Transverse colon (tissue), 4 donors: ENCODE results near the gene NAA80. TPM values are rescaled to one million over a fixed set of nuclear protein-coding genes. Genes with fewer than 3 reads are reported as not detected.
"Not testable (repeated sequence)": the region's sequence is repeated elsewhere in the genome, so short reads cannot be mapped to it uniquely, and the experiment has no call there.

Experiments
- DNase-seq: peaks from one replicate; pipeline ENCODE4 v3.0.0-alpha.2; 2019
- H3K27ac ChIP-seq, 4 donors: fragments of 200-600 bp; sonication (generic); 2 replicates each; pipeline ENCODE4 v1.5.1; 2016 to 2018; ENCODE audit warnings: inconsistent platforms in 4 of 4
- H3K27me3 ChIP-seq: fragments of 200-600 bp; sonication (generic); 2 replicates; pipeline ENCODE4 v1.5.1; 2017; ENCODE audit warnings: inconsistent platforms
- H3K36me3 ChIP-seq, 4 donors: fragments of 200-600 bp; sonication (generic); 2 replicates each; pipeline ENCODE4 v1.5.1; 2017 to 2019; ENCODE audit warnings: inconsistent platforms in 4 of 4
- H3K4me1 ChIP-seq, 4 donors: fragments of 200-600 bp; sonication (generic); 2 replicates each; pipeline ENCODE4 v1.5.1; 2017 to 2020; ENCODE audit warnings: inconsistent platforms in 4 of 4
- H3K4me3 ChIP-seq, 4 donors: fragments of 200-600 bp; sonication (generic); 1 replicate in 1 of 4; 2 replicates in 3 of 4; pipeline versions ENCODE4 v1.5.1 to v1.6.1; 2017 to 2019; ENCODE audit warnings: inconsistent platforms in 4 of 4
- H3K9me3 ChIP-seq, 2 donors: fragments of 200-600 bp; sonication (generic); 2 replicates each; pipeline ENCODE4 v1.5.1; 2017 to 2019; ENCODE audit warnings: inconsistent platforms in 2 of 2
- EP300 ChIP-seq: sonication (generic); formaldehyde crosslinking; IDR thresholded peaks from one replicate; pipeline ENCODE4 v1.6.1; 2017; ENCODE audit warnings: antibody characterized with exemption, low read depth
- POLR2A ChIP-seq: fragments of 450-650 bp; IDR thresholded peaks from one replicate; pipeline ENCODE4 v1.6.1; 2016; ENCODE audit warnings: antibody characterized with exemption, mild to moderate bottlenecking, moderate library complexity
- POLR2AphosphoS5 ChIP-seq, 3 donors: sonication (generic); formaldehyde crosslinking; IDR thresholded peaks; one replicate each; pipeline ENCODE4 v1.6.1; 2016; ENCODE audit warnings: antibody characterized with exemption in 3 of 3
- WGBS, 2 donors: methylation state at CpG; one replicate each; pipeline ENCODE4 v1.1.5; 2018; ENCODE audit warnings: low coverage in 1 of 2; 5-methylcytosine and 5-hydroxymethylcytosine counted together
- in situ Hi-C, 4 donors: fragments of 200-750 bp; cut with MboI; loops; one replicate each; pipeline versions ENCODE4 v1.15.0 to v1.15.1; 2017; ENCODE audit warnings: low sequenced_read_pairs in 3 of 4, low pct_ligation_motif_present in 1 of 4, low pct_unique_long_range_greater_than_20kb in 1 of 4
- intact Hi-C: fragments of 100-400 bp; cut with DNase I; formaldehyde crosslinking; loops from one replicate; pipeline ENCODE4 v1.15.1; 2023; ENCODE audit warnings: low total_unique reads
- total RNA-seq, 4 donors: library from RNA; depleted of rRNA; stranded (reverse); fragments of >200 nt; gene quantifications; one replicate each; pipeline ENCODE4 v1.1.0, GENCODE V29; 2016
- TF ChIP-seq, protein P1 (sequence below), 5 experiments: fragments of 200-600 bp in 3 of 5; fragments of 450-650 bp in 2 of 5; sonication (generic) in 3 of 5; IDR thresholded peaks; 1 replicate in 2 of 5; 2 replicates in 3 of 5; pipeline ENCODE4 v1.5.1; 2016 to 2017; ENCODE audit warnings: antibody characterized with exemption in 5 of 5, inconsistent platforms in 3 of 5, mild to moderate bottlenecking in 2 of 5, moderate library complexity in 1 of 5

The NAA80 gene
- total RNA-seq, 4 donors from 2014 or later, result 5.2 to 13.0 (median 7.8) TPM

DNA sequence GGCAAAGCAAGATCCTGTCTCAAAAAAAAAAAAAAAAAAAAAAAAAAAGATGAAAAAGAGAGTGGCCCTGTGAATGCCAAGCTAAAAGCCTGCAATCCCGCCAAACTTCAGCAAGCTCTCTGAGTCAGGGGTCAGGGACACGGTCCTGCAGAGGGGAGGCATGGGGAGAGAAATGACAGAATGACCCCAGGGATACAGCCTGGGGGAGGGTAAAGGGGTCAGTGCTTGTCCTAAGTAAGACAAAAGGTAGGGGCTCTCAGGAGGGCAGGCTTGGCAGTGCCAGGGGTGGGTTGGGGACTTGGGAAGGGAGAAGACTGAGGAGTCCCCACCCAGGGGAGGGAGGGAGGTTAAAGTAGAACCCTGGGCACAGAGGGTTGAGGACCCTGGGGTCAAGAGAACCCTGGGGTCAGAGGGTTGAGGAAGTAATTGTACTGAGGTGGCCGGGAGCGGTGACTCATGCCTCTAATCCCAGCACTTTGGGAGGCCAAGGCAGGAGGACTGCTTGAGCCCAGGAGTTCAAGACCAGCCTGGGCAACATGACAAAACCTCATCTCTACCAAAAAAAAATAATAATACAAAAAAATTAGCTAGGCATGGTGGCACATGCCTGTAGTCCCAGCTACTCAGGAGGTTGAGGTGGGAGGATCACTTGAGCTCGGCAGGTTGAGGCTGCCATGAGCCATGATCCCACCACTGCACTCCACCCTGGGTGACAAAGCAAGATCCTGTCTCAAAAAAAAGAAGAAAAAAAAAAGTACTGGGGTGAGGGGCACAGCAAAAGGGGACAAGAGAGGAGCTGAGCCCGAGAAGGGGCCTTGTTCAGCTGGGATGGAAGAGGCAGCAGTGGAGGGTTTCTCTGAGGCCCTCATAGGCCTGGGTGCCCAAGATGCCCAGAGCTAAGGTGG lies 35.5 kb downstream of the NAA80 start:
- H3K9me3 ChIP-seq, result no peaks in the 10 kb centered on the region
- WGBS, 2 donors, result 61 to 62% methylated on average over 4 to 6 of the region's 6 CpGs
- TF ChIP-seq EP300, result no peak
- TF ChIP-seq, protein P1, sequence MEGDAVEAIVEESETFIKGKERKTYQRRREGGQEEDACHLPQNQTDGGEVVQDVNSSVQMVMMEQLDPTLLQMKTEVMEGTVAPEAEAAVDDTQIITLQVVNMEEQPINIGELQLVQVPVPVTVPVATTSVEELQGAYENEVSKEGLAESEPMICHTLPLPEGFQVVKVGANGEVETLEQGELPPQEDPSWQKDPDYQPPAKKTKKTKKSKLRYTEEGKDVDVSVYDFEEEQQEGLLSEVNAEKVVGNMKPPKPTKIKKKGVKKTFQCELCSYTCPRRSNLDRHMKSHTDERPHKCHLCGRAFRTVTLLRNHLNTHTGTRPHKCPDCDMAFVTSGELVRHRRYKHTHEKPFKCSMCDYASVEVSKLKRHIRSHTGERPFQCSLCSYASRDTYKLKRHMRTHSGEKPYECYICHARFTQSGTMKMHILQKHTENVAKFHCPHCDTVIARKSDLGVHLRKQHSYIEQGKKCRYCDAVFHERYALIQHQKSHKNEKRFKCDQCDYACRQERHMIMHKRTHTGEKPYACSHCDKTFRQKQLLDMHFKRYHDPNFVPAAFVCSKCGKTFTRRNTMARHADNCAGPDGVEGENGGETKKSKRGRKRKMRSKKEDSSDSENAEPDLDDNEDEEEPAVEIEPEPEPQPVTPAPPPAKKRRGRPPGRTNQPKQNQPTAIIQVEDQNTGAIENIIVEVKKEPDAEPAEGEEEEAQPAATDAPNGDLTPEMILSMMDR (IDR thresholded peaks at IDR 0.05), result no peak
- TF ChIP-seq POLR2A, result no peak
- TF ChIP-seq POLR2AphosphoS5 (IDR thresholded peaks at IDR 0.05), result no peak
- in situ Hi-C loops (no loop called here), intact Hi-C loops (loop anchor here (5.0 kb wide), 1 partner anchor 36 kb away; no protein-coding TSS in a partner anchor)
- no peak for DNase-seq
- peak overlapping the region; percentile 85 to 96 (median 88) for H3K27ac ChIP-seq
- no peak overlapping the region for H3K4me3 ChIP-seq
- no peaks in the 10 kb centered on the region for H3K27me3 ChIP-seq
- no peaks in the 10 kb centered on the region for H3K36me3 ChIP-seq
- H3K4me1 ChIP-seq, result peaks cover 50 to 76% (median 56%) of the 10 kb centered on the region in 4 donors

DNA sequence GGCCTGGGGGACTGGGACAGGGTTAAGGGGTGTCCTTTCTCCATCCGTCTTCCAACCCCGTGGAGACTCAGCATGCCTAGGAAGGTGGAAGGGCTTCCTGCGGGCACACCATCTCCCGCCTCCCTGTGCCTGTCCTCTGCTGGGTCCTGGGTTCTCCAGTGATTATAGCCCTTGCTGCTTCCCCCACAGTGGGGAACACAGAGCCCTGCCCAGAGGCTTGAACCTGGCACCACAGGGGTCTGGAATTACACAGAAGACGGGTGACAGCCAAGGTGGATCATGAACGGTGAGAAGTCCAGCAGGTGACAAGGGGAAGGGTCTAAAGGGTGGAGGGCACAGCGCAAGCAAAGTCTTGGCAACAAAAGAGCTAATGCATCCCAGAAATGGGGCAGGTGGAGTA lies 36.4 kb downstream of the NAA80 start:
- intact Hi-C loops, result loop anchor here (5.0 kb wide), 1 partner anchor 35 kb away; no protein-coding TSS in a partner anchor

DNA sequence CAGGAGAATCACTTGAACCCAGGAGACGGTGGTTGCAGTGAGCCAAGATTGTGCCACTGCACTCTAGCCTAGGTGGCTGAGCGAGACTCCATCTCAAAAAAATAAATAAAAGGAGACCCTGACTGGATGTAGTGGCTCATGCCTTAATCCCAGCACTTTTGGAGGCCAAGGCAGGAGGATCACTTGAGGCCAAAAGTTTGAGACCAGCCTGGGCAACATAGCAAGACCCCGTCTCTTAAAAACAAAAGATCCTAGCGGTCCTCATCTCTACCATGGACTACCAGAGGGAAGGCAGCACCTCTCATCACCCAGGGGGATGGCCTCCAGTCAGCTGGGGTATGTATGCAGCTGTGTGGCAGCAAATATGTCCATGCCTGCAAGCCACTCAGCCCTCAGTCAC lies 37.0 kb downstream of the NAA80 start:
- H3K4me1 ChIP-seq, result peaks cover 35 to 60% (median 43%) of the 10 kb centered on the region in 4 donors
- WGBS, 2 donors, result 95 to 100% methylated on average over 2 to 4 of the region's 4 CpGs
- intact Hi-C loops, result loop anchor here (5.0 kb wide), 1 partner anchor 35 kb away; no protein-coding TSS in a partner anchor
- H3K36me3 ChIP-seq, H3K27me3 ChIP-seq, DNase-seq, H3K4me3 ChIP-seq, in situ Hi-C loops, H3K9me3 ChIP-seq: not testable (repeated sequence)
- H3K27ac ChIP-seq, result peak overlapping the region; percentile 94 to 97 (median 96)

More for the DNA sequence above, 36.4 kb downstream of the NAA80 start:
- Histone ChIP-seq H3K36me3 (peaks cover 0 to 2% (median 0%) of the 10 kb centered on the region in 4 donors), H3K27me3 (no peaks in the 10 kb centered on the region), H3K27ac (peak overlapping the region in 3 of 4 donors; percentile 15 to 96 (median 85)), H3K4me1 (peaks cover 41 to 66% (median 47%) of the 10 kb centered on the region in 4 donors), H3K4me3 (no peak overlapping the region), H3K9me3 (no peaks in the 10 kb centered on the region)
- 91% methylated on average over 7 of the region's 7 CpGs; no CpG with 5 or more reads in 1 of the 2 donors for WGBS, 2 donors
- TF ChIP-seq POLR2A (no peak), POLR2AphosphoS5 (IDR thresholded peaks at IDR 0.05) (no peak), EP300 (no peak)
- TF ChIP-seq, protein P1 (IDR thresholded peaks at IDR 0.05), result no peak
- in situ Hi-C loops, result no loop called here
- DNase-seq, result no peak

DNA sequence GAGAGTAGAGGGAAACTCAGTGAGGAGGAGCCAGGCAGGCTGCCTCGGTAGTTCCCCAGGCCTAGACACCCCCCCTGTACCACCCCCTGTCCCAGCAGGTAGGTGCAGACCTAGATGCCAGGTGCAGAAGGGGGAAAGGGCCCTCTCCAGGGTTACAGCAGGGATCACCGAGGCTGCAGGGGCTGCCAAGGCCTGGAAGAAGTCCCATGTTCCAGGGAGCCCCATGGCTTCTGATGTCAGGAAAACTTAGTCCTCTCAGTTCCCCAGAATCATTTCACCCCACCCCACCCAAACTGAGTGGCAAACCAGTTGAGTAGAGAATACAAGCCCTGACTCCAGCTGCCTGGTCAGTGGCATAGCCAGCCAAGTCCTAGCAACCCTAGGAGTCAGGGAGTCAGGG lies 37.7 kb downstream of the NAA80 start:
- in situ Hi-C loops, result no loop called here
- TF ChIP-seq, protein P1 (IDR thresholded peaks at IDR 0.05), result no peak
- TF ChIP-seq POLR2A (no peak), EP300 (no peak), POLR2AphosphoS5 (IDR thresholded peaks at IDR 0.05) (no peak)
- Histone ChIP-seq H3K36me3 (peaks cover 0 to 12% (median under 1%) of the 10 kb centered on the region in 4 donors), H3K4me3 (no peak overlapping the region), H3K4me1 (peaks cover 28 to 54% (median 37%) of the 10 kb centered on the region in 4 donors), H3K27me3 (no peaks in the 10 kb centered on the region), H3K27ac (peak overlapping the region; percentile 94 to 97 (median 96)), H3K9me3 (no peaks in the 10 kb centered on the region)
- intact Hi-C loops, result loop anchor here (5.0 kb wide), 1 partner anchor 34 kb away; no protein-coding TSS in a partner anchor
- no peak for DNase-seq
- 44% methylated on average over 2 of the region's 2 CpGs; no CpG with 5 or more reads in 1 of the 2 donors for WGBS, 2 donors
